Activated CD8-positive, alpha-beta memory T cell treated with anti-CD3 and anti-CD28 coated beads for 36 hours (primary cell): ENCODE results near the gene MYO18B. TPM values are rescaled to one million over a fixed set of nuclear protein-coding genes. Genes with fewer than 3 reads are reported as not detected.

Source experiments
- CTCF ChIA-PET: fragments of 350-600 bp; sonication (Branson Sonifier 250); formaldehyde crosslinking; loops from one replicate; lab custom pipeline; 2021; ENCODE audit warnings: antibody characterized with exemption; lab: Charles Lee
- POLR2A ChIA-PET: fragments of 350-600 bp; sonication (Branson Sonifier 250); formaldehyde crosslinking; loops from one replicate; lab custom pipeline; 2021; ENCODE audit warnings: antibody characterized with exemption; lab: Charles Lee
- total RNA-seq, 2 experiments: library from RNA; stranded (reverse); gene quantifications; one replicate each; pipeline ENCODE4 v1.2.3, GENCODE V29; 2021

Gene MYO18B
- total RNA-seq, 2 experiments from 2014 or later = 0.57 to 0.80 TPM

DNA sequence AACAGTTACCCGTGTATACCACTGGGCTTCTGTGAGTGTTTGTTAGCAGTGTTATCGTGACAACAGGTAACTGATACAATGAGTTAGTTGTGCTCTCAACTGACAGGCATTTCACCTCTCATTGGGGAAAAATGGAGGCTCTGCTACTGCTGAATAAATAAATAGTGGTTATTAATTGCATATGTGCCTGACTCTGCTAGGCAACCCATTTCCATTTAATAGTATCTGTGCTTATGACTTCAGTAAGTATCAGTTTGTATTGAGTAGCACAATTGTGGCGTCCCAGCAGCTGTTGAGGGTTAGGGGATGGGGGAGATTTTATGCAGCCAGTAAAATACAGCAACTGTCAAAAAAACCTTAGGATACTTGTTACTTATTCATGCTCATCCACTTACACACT is 303.9 kb downstream of the MYO18B start:
- CTCF ChIA-PET = no interaction called here
- POLR2A ChIA-PET = no interaction called here

- ChIA-PET POLR2A (no interaction called here), CTCF (no interaction called here)
Observed at GRCh38 chr22:26047516-26047915, 305.5 kb downstream of the MYO18B start.

DNA sequence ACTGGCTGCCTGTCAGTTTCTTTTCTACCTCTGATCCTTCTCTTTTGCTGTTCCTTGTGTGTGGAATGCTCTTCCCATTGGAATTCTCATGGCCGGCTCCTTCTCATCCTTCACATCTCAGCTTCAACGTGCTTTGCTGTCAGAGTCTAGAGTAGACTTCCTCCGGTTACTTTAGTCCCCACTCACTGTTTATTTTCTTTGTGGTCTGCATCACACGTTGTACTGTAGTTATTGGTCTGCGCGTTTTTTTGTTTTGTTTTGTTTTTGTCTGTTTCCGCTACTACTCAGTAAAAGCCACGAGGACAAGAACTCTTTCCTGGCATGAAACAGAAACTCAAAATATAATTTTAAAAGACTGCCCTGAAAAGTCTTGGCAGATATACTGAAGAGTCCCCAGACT is 305.9 kb downstream of the MYO18B start:
- POLR2A ChIA-PET = no interaction called here
- CTCF ChIA-PET = no interaction called here

DNA sequence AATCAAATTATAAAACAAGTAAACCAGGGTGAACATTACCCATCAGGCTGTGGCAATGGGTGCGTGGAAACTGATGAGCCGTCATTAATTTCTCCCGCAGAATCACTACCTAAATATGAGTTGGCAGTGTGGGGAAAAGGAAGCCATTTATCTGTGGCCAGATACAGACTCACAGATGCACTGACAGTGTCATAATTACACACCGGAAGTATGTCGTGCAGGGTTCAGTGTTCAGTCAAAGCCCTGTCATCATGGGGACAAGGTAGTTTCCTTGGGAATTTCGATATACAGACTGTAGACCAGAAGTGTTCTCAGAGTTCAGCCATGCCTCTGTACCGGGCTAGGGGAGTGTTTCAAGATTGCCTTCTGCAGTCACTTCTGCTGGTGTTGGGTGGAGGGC is 308.1 kb downstream of the MYO18B start:
- POLR2A ChIA-PET = no interaction called here
- CTCF ChIA-PET = no interaction called here

DNA sequence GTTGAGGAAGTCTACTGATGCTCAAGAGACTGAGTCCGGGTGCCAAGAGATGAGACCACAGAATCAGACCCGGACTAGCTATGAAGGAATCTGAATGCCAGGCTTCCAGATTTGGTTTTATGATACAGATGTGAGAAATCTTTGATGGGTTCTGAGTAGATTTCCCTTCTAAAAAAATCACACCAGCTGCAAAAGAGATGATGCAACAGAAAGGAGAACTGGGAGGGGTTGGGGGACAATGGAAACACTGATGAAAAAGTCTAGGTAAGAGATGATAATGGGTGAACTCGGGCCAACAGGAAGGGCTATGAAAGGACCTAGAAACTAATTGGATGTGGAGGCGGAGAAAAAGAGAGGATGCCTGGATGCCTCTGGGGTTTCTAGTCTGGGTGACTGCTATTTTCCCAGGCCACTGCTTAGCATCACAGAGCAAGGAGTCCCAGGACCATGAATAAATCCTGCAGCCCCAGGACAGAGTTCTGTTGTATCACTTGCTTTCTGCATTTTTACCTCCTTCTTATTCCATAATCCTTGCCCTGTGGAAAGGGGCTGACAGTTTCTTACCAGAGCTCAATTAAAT is 311.8 kb downstream of the MYO18B start:
- CTCF ChIA-PET = no interaction called here
- POLR2A ChIA-PET = no interaction called here

DNA sequence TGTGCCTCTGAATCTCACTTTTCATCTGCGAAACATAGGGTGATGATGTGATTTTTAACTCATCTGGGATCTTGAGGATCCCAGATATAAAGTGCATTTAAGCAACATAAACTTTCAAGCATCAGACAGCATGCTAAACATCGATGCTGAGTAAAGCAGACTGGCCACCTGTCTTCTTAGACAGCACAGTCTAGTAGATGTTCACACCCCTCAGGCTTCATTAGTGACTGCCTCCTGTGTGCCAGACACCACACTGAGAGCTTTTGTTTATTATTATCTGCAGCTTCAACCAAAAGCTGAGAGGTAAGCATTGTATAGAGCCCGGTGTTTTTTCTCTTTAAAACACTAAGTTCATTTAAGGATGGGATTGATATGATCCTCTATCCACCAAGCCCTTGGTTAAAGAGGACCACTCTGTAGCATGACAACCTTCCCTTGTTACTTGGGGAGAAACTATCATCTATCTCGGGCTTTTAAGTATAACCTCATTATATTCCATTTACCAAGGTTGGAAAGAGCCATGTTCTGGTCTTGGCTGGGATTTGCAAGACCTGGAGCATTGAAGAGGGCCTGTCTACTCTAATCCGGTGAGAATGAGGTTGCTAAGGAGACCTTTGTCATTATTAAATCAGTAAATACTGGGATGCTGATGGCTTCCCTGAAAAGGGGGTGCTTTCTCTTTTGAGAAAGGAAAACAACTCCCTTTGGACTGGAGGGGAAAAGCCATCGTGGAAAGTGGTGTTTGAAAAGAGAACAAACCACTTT is 313.0 kb downstream of the MYO18B start:
- ChIA-PET CTCF (interaction anchor here (0.7 kb wide), 1 partner anchor 16 kb away, joined by 3 read pairs; no protein-coding TSS in a partner anchor), POLR2A (no interaction called here)

- CTCF ChIA-PET = interaction anchor here (0.7 kb wide), 1 partner anchor 15 kb away, joined by 3 read pairs; no protein-coding TSS in a partner anchor
- POLR2A ChIA-PET = no interaction called here
Observed at GRCh38 chr22:26055693-26056092, 313.7 kb downstream of the MYO18B start.

GRCh38 chr22:26056455-26057200 is 314.6 kb downstream of the MYO18B start:
- ChIA-PET POLR2A (no interaction called here), CTCF (no interaction called here)

GRCh38 chr22:26057731-26058130 is 315.7 kb downstream of the MYO18B start:
- ChIA-PET CTCF (no interaction called here), POLR2A (interaction anchor here (0.6 kb wide), 1 partner anchor 248 kb away, joined by 3 read pairs; no protein-coding TSS in a partner anchor)

DNA sequence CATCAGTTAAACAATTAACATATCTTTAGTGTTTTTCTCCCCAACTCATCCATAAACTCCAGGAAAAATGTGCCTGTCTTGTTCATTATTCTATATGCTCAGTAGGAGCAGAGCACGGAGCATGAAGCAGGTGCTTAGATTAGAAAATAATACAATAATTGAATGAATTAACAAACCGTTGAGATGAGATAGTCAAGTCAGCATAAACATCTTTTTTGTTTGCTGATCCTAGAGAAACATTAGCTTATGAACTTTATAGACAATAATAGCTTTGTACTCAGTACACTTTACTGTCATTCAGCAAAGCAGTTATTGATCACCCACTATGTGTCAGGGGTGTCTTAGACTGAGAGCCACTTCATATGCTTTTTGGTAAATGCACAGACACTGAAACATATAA is 322.1 kb downstream of the MYO18B start:
- POLR2A ChIA-PET = no interaction called here
- CTCF ChIA-PET = no interaction called here

DNA sequence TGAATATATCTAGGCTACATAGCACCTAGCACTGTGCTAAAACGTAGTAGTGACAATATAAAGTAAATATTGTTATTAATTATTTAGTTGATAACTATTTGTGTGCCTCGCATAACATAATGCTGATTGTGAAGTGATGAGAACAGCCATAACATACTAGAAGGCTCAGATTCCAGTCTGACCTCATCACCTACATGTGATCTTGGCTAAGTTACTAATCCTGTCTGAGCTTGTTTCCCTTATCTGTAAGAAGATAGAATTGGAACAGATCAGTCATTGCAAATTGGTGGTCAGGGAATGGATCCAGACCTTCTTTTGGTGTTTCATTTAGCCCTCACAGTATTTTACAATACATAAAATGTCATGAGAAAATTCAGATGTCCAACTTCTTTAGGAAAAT is 323.9 kb downstream of the MYO18B start:
- CTCF ChIA-PET = no interaction called here
- POLR2A ChIA-PET = no interaction called here

DNA sequence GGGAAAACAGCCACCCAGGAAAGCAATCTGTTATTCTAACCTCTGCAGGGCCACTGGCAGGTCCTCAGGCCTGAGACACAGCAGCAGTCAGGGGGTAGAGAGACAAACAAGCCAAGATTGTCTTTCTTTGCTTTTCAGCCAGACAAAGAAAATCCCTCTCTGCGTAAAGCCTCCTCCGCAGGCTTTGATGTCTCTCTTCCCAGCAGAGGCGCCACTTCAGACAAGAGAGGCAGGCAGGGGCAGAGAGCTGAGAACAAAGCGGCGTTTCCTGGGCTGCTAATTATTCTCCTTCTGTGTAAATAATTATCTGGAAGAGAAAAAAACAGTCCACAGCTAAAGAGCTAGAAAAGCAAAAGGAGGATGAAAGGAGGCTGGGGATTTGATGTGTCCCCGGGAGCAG is 324.5 kb downstream of the MYO18B start:
- CTCF ChIA-PET = no interaction called here
- POLR2A ChIA-PET = no interaction called here

- CTCF ChIA-PET = no interaction called here
- POLR2A ChIA-PET = no interaction called here
Observed at GRCh38 chr22:26068571-26068970, 326.6 kb downstream of the MYO18B start.

GRCh38 chr22:26072621-26073020 is 330.6 kb downstream of the MYO18B start:
- POLR2A ChIA-PET = no interaction called here
- CTCF ChIA-PET = no interaction called here

DNA sequence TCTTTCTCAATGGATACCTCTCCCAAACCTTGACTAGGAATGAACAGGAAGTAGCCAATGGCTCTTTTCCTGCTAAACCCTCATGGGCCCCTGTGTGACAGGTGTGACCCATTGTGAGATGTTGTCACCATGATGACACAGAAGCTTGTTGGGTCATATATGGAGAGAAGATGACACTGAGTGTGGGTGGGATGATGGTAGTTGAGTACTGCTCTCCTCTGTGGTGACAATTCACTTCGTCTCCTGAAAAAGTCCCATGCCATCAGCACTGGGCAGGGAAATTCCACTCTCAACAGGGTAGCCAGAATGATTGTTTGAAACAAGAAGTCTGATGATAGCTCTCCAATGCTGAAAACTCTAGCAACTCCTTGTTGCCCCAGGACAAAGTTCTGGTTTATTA is 333.3 kb downstream of the MYO18B start:
- CTCF ChIA-PET = no interaction called here
- POLR2A ChIA-PET = no interaction called here

GRCh38 chr22:26079009-26079408 is 337.0 kb downstream of the MYO18B start:
- POLR2A ChIA-PET = no interaction called here
- CTCF ChIA-PET = no interaction called here

Other genes with a start within 250 kb of the MYO18B start
- 10 to 100 TPM; 13.5 to 15.4 TPM for gene GRK3, start 177.5 kb upstream of the MYO18B start, total RNA-seq